ENCODE measurements around the gene TRMT44.
A peak's percentile ranks its signal among the peaks of the same experiment; 100 is the strongest.

The TRMT44 gene

GRCh38 chr4:8516996-8517550, 76.5 kb downstream of the TRMT44 start:
- DNase-seq: no peak

- no peak for DNase-seq
Observed at GRCh38 chr4:8517946-8518345, 77.4 kb downstream of the TRMT44 start.

- no peak for DNase-seq
Observed at GRCh38 chr4:8522160-8523120, 81.9 kb downstream of the TRMT44 start.

- no peak for DNase-seq
Observed at GRCh38 chr4:8523175-8523574, 82.6 kb downstream of the TRMT44 start.

- peak; percentile 28 for DNase-seq
Observed at GRCh38 chr4:8523766-8524165, 83.2 kb downstream of the TRMT44 start.

- peak; percentile 31 for DNase-seq
Observed at GRCh38 chr4:8524595-8525382, 84.2 kb downstream of the TRMT44 start.

GRCh38 chr4:8525383-8526120, 85.0 kb downstream of the TRMT44 start:
- DNase-seq: peak; percentile 75
